AG09309 (cell line): ENCODE results near the gene NHLRC1.

ENCODE experiments used
- DNase-seq: peaks from one replicate; pipeline ENCODE4 v3.0.0-alpha.2; 2010; ENCODE audit warnings: low read depth
- H3K4me3 ChIP-seq: 2 replicates; pipeline ENCODE4 v1.5.1; 2011; ENCODE audit warnings: mild to moderate bottlenecking, low read depth, low read length, moderate library complexity; ENCODE audit not compliant: control insufficient read depth
- CTCF ChIP-seq: IDR thresholded peaks from 2 replicates; pipeline ENCODE4 v1.5.1; 2011; ENCODE audit warnings: mild to moderate bottlenecking, low read depth, low read length, inconsistent platforms; ENCODE audit not compliant: insufficient read depth, control insufficient read depth; ENCODE audit errors: missing control alignments

Gene NHLRC1

GRCh38 chr6:18139935-18140621 lies 17.6 kb upstream of the NHLRC1 start:
- no peak for TF ChIP-seq CTCF
- no peak overlapping the region for H3K4me3 ChIP-seq
- no peak for DNase-seq

GRCh38 chr6:18138906-18139305 lies 16.4 kb upstream of the NHLRC1 start:
- TF ChIP-seq CTCF: no peak
- DNase-seq: no peak
- no peak overlapping the region for H3K4me3 ChIP-seq

GRCh38 chr6:18136260-18136659 lies 13.8 kb upstream of the NHLRC1 start:
- no peak for TF ChIP-seq CTCF
- H3K4me3 ChIP-seq: no peak overlapping the region
- no peak for DNase-seq

DNA sequence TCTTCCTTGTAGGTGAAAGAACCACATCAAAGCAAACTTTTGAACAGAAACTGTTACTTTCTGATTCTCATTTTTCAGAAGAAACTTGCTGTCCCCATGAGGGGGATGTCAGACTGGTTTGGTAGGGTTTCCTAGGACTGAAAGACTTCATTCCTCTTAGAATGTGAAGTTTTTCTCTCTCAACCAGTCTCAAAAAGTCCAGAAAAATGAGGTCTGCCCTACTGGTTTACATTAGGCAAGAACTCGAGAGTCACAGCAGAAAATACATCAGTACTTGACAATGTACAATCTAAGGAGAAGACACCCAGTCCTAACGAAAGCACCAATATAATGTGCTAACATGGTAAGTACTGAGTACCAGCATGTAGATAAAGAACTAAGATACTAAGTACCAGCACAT lies 12.7 kb upstream of the NHLRC1 start:
- H3K4me3 ChIP-seq: no peak overlapping the region
- TF ChIP-seq CTCF: no peak
- DNase-seq: no peak

GRCh38 chr6:18132346-18132745 lies 9.9 kb upstream of the NHLRC1 start:
- TF ChIP-seq CTCF: no peak
- no peak for DNase-seq
- H3K4me3 ChIP-seq: no peak overlapping the region

DNA sequence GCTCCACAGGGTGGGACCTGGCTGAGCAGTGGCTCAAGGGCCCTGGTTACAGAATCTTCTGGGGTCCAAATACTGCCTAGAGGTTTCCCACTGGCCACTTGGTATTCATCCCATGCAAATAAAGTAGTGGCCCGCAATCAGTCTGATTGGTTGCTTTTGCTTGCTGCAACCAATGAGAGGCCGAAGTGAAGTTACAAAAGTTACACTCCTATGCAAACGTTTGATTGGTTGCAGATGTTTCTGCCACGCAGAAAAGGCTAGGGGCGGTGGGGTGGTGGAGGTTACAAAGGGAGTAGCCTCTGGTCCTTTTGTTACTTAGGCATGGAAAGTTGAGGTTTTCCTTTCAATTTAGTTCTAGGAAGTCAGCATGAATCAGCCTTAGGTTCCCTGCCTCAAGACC lies 3.6 kb upstream of the NHLRC1 start:
- no peak for DNase-seq
- no peak for TF ChIP-seq CTCF

More for the DNA sequence above, 3.6 kb upstream of the NHLRC1 start:
- no peak overlapping the region for H3K4me3 ChIP-seq
